Measurements from ENCODE around the gene LGR4.
"Not testable (repeated sequence)": the region's sequence is repeated elsewhere in the genome, so short reads cannot be mapped to it uniquely, and the experiment has no call there.

LGR4 gene, protein sequence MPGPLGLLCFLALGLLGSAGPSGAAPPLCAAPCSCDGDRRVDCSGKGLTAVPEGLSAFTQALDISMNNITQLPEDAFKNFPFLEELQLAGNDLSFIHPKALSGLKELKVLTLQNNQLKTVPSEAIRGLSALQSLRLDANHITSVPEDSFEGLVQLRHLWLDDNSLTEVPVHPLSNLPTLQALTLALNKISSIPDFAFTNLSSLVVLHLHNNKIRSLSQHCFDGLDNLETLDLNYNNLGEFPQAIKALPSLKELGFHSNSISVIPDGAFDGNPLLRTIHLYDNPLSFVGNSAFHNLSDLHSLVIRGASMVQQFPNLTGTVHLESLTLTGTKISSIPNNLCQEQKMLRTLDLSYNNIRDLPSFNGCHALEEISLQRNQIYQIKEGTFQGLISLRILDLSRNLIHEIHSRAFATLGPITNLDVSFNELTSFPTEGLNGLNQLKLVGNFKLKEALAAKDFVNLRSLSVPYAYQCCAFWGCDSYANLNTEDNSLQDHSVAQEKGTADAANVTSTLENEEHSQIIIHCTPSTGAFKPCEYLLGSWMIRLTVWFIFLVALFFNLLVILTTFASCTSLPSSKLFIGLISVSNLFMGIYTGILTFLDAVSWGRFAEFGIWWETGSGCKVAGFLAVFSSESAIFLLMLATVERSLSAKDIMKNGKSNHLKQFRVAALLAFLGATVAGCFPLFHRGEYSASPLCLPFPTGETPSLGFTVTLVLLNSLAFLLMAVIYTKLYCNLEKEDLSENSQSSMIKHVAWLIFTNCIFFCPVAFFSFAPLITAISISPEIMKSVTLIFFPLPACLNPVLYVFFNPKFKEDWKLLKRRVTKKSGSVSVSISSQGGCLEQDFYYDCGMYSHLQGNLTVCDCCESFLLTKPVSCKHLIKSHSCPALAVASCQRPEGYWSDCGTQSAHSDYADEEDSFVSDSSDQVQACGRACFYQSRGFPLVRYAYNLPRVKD

GRCh38 chr11:27472398-27473016 is at the start of gene LGR4:
TSS of gene LGR4 (minus strand) at chr11:27472790. CDS start at chr11:27472302, 488 bp downstream.
- DNase-seq: peak; percentile 95

DNA sequence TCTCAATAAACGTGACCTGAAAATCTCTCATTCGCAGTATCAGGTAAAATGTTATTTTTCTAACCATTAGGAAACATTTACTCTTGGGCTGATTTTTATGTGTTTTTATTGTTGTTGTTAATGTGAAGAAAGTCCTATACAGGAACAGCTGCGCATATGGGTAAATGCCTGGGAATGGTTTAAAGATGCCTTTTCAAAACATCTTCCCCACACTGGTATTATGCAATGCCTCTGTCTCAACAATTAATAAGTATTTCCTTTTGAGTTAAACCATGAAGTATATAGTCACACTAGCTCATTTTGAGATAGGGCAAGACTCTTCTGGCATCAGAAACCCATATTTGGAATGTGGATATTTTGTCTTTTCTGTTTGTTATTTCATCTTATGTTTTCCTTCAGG is 47.6 kb upstream of the LGR4 start:
- no peak for DNase-seq

DNA sequence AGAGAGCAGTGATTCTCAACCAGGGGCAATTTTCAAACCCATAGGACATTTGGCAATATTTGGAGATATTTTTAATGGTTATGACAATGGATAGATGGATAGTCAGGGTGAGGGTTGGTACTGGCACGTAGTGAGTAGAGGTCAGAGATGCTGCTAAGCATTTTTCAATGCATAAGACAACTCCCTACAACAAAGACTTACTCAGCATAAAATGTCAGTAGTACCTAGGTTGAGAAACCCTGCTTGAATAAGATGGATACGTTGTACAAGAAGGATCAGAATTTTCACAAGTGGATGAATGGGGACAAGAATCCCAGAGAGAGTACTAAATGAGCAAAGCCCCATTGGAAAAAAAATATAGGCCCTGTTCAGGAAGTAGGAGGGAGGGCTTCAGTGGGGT is 45.9 kb upstream of the LGR4 start:
- no peak for DNase-seq

- not testable (repeated sequence) for DNase-seq
Observed at GRCh38 chr11:27517490-27517889, 44.9 kb upstream of the LGR4 start.

- no peak for DNase-seq
Observed at GRCh38 chr11:27514558-27514957, 42.0 kb upstream of the LGR4 start.

DNA sequence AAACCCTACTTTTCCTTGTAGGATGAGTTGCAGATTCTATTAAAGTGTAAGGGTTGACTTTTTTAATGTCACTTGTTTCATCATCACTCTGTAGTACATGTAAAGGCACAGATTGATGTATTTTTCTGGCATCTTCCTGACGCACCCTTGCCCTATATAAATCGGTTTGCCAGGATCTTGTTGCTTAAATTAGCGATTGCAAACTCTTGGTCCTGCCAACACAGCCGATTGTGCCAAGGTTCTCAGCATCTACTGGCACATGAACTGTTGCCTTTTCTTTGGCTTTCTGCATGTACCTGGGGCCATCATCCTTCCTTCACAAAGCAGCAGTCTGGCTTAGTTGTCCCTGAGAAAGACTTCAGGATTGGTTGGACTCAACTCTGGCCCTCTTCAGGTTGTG is 41.5 kb upstream of the LGR4 start:
- DNase-seq: no peak

DNA sequence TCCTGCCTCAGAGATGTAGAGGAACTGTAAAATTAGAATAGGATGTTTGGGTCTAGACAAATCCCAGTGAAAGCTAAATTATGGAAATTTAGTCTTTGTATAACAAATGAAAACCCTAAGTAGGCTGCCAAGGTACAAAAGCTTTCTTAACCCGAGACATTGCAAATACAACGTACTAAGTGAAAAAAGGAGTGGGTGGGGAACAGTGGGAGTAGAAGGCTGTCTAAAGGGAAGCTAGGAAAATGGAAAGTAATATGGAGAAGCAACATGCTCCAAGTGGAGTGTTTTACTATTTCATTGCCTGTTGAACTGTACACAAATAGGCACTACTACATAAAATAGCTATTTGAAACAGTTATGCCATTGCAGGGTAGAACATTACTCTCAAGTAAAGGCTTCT is 40.8 kb upstream of the LGR4 start:
- no peak for DNase-seq

GRCh38 chr11:27512238-27512637 is 39.6 kb upstream of the LGR4 start:
- DNase-seq: no peak

DNA sequence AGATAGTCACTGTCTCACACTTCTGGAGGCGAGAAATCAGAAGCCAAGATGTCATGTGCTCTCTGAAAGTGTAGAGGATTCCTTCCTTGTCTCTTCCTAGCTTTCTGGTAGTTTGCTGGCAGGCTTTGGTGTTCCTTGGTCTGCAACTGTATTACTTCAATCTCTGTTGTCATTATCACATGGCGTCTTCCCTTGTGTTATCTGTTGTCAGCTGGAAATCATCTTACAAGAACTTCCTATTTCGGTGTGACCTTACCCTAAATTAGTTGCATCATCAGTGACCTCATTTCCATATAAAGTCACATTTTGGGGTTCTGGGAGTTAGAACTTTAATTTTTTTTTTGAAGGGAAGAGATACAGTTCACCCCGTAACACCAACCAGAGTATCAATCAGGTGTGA is 37.3 kb upstream of the LGR4 start:
- no peak for DNase-seq

DNA sequence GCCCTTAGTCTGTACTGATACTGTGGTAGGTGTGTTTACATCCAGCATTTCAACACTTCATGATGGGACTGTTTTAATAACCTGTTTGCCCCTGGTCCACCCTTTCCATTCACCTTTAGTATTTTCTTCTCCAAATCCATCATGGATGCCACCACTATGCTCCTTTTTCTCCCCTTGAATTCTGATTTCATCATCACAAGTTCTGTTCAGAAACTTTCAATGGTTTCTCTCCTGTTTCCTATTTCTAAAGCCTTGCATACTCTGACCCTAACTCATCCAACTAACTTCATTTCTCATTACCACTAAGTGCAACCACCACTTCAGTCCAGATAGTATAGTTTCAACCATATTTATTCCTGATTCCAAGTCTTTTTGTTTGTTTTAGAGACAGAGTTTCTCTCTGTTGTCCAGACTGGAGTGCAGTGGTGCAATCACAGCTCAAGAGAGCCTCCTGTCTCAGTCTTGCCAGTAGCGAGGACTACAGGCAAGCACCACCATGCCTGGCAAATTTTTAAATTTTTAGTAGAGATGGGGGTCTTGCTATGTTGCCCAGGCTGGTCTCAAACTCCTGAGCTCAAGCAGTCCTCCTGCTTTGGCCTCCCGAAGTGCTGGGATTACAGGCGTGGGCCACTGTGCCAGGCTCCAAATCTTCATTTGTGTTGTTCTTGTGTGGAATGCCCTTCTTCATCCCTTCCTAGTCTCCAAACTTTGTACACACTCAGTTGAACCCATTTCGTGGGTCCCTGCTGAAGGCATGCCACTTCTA is 35.1 kb upstream of the LGR4 start:
- no peak for DNase-seq

DNA sequence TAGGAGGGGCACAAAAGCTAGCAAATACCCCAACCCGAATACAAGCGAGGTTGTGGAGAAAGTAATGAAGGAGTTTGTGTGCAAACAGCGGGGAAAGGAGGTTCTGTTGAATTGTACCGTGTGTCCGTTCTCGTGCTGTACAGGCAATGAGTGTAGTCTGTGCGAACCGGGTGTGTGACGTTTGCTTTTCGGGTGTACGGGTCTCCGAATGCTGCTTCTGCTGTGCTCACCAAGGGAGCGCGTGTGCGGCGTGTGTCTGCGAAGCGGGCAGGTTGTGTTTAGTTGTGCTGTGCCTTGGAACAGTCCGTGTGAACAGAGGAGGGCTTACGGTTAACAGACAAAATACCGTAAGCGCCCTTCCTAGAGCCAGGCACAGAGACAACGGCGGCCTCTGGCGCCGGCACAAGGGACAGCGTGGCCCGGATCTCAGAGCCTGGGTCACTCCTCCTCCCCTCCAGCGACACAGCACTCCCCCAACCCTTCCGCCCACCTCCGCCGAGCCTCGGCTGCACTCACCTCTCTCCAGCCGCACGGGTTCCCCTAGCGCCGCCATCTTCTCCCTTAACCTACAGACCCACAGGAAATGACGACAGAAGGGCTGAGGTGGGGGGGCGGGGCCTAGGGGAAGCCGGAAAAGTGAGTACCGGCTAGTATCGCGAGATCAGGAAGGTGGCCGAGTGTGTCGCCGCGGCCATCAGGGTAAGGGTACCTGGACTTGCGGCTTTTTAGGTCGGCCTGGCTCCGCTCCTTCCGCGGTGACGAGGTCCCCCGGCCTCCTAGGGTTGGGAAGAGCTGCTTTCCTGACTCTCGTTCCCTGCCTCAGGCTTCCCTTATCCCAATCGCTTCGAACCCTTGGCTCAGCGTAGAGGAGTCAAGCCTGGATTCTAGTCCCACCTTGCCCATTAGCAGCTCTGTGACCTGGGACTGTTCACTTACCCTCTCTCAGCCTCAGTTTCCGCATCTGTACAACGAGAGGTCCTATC is 33.9 kb upstream of the LGR4 start, which contains the start of gene LIN7C:
Gene LIN7C, minus strand, starts transcription at position 570 of the 983 bp plus-strand sequence. Its CDS starts 17 bp downstream, at position 553.
- DNase-seq: peak; percentile 89

GRCh38 chr11:27505781-27506180 is 33.2 kb upstream of the LGR4 start:
- no peak for DNase-seq

DNA sequence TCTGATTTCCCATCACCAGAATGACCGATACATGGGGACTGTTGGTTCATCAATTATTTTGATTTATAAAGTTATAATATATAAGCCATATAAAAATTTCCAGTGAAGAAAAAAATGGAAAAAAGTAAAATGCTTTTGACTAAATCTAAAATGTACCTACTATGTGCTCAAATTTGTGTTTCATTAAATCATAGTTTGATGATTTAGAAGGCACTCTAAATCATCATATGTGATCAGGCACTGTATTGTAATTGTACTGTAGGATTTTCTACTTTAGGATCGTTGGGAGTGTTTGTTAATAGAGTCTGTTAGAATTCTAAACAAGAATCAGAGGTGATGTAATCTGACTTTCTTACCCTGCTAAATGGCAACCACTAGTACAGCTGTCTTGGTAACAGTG is 31.6 kb upstream of the LGR4 start:
- DNase-seq: no peak

DNA sequence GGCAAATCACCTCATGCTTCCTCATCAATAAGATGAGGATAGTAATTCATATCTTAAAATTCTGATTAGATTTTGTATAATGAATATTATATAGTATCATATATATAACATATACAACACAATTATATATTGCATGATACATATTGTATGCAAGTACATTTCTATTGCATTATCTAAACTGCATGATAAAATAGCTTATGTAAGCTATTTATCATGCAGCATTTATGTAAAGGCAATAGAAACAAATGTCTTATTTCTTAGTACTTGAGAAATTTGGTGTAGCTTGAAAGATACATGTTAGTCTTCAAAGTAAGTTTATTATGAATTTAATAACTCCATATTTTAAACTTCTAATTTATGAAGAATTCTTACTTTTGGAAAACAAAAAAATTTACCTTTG is 28.5 kb upstream of the LGR4 start:
- DNase-seq: no peak

- no peak for DNase-seq
Observed at GRCh38 chr11:27497911-27498310, 25.3 kb upstream of the LGR4 start.

GRCh38 chr11:27497284-27497866 is 24.8 kb upstream of the LGR4 start:
- no peak for DNase-seq

- no peak for DNase-seq
Observed at GRCh38 chr11:27496461-27496860, 23.9 kb upstream of the LGR4 start.

DNA sequence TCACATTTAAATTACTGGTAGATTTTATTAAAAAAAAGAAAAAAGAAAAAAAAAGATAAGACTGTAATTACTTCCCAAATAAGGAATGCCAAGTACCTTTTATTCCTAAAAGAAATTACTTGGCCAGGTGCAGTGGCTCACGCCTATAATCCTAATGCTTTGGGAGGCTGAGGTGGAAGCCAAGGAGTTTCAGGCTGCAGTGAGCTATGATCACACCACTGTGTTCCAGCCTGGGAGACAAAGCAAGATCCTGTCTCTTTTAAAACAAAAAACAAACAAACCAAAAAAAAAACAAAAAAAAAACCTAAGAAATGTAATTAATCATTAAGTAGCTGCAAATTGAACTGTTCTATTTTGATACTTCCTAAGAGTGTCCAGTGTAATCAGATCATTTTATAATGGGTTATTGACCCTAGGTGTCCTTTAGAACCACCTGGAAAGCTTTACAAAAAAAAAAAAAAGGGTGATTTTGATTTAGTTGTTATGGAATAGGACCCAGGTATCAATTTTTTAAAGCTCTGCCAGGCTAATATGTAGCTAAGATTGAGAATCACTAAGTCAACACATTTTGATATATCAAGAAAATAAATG is 23.2 kb upstream of the LGR4 start:
- DNase-seq: no peak

DNA sequence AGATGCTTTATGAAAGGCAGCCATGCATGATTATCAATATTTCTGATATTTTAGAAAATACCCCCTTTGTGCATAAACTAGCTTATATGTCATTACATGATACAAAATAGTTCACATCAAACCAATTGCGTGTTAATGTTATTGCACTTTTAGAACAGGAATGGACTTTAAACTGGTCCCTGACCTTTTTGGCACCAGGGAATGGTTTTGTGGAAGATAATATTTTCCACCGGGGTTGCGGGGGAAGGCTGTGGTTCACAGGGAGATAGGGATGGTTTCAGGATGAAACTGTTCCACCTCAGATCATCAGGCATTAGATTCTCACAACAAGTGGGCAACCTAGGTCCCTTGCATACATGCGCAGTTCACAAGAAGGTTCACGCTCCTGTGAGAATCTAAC is 16.5 kb upstream of the LGR4 start:
- no peak for DNase-seq

- DNase-seq: no peak
Observed at GRCh38 chr11:27487706-27488105, 15.1 kb upstream of the LGR4 start.
